Smooth muscle cell (in vitro differentiated cells): ENCODE data around the gene ZBTB22. TPM values are rescaled to one million over a fixed set of nuclear protein-coding genes. Genes with fewer than 3 reads are reported as not detected.
A peak's percentile ranks its signal among the peaks of the same experiment; 100 is the strongest.

Experiments
- DNase-seq: peaks from one replicate; lab custom pipeline; 2025; ENCODE audit not compliant: unreplicated experiment; lab: John Stamatoyannopoulos, UW
- H2AFZ ChIP-seq: fragments of 200-600 bp; sonication (generic); 2 replicates; pipeline ENCODE4 v1.6.0; 2016; ENCODE audit warnings: antibody characterized with exemption, low read depth, mild to moderate bottlenecking
- H3F3A ChIP-seq: fragments of 200-600 bp; sonication (generic); 2 replicates; pipeline ENCODE4 v1.6.0; 2017; ENCODE audit warnings: antibody characterized with exemption, low read depth
- H3K27ac ChIP-seq: fragments of 200-600 bp; sonication (generic); 2 replicates; pipeline ENCODE4 v1.5.1; 2016; ENCODE audit warnings: low read depth, mild to moderate bottlenecking
- H3K27me3 ChIP-seq: fragments of 200-600 bp; sonication (generic); 2 replicates; pipeline ENCODE4 v1.6.1; 2016; ENCODE audit warnings: low read depth, mild to moderate bottlenecking
- H3K36me3 ChIP-seq: fragments of 200-600 bp; sonication (generic); 2 replicates; pipeline ENCODE4 v1.5.1; 2016; ENCODE audit warnings: low read depth
- H3K4me1 ChIP-seq: fragments of 200-600 bp; sonication (generic); 2 replicates; pipeline ENCODE4 v1.5.1; 2016; ENCODE audit warnings: low read depth
- H3K4me2 ChIP-seq: fragments of 200-600 bp; sonication (generic); 2 replicates; pipeline ENCODE4 v1.6.0; 2016; ENCODE audit warnings: mild to moderate bottlenecking
- H3K4me3 ChIP-seq: fragments of 200-600 bp; sonication (generic); 2 replicates; pipeline ENCODE4 v1.5.1; 2016; ENCODE audit warnings: mild to moderate bottlenecking
- H3K79me2 ChIP-seq: fragments of 200-600 bp; sonication (generic); 2 replicates; pipeline ENCODE4 v1.6.0; 2016; ENCODE audit warnings: low read depth, mild to moderate bottlenecking
- H3K9ac ChIP-seq: fragments of 200-600 bp; sonication (generic); 2 replicates; pipeline ENCODE4 v1.6.0; 2016; ENCODE audit warnings: low read depth
- H3K9me3 ChIP-seq: fragments of 200-600 bp; sonication (generic); replicated peaks from 2 replicates; pipeline ENCODE4 v1.5.1; 2016; ENCODE audit warnings: low read depth
- H4K20me1 ChIP-seq: fragments of 200-600 bp; sonication (generic); 2 replicates; pipeline ENCODE4 v1.6.0; 2016; ENCODE audit warnings: low read depth
- CTCF ChIP-seq: fragments of 200-600 bp; sonication (generic); IDR thresholded peaks from 2 replicates; pipeline ENCODE4 v1.5.1; 2017; ENCODE audit warnings: borderline replicate concordance, mild to moderate bottlenecking, antibody characterized with exemption; ENCODE audit not compliant: insufficient read depth, poor library complexity, severe bottlenecking
- WGBS: methylation state at CpG from one replicate; pipeline ENCODE4 v1.1.7; 2016; ENCODE audit warnings: low lambda C conversion rate; 5-methylcytosine and 5-hydroxymethylcytosine counted together
- microRNA-seq: library from miRNA; unstranded; fragments of <30 nt; microRNA quantifications from one replicate; pipeline ENCODE4, GENCODE V29; 2016; ENCODE audit warnings: borderline number of aligned reads
- polyA plus RNA-seq: library from polyadenylated mRNA; unstranded; fragments of >200 nt; fragmentation: Nextera tagmentation; extraction: Ambion mirVana; gene quantifications from 2 replicates; pipeline ENCODE4 v1.2.1, GENCODE V29; 2016
- total RNA-seq: library from RNA; depleted of rRNA; stranded (reverse); fragments of >200 nt; gene quantifications from 2 replicates; pipeline ENCODE4 v1.2.3, GENCODE V29; 2014

The ZBTB22 gene
- total and polyA plus RNA-seq, 2 experiments from 2014 or later: 9.6 to 22.9 TPM

DNA sequence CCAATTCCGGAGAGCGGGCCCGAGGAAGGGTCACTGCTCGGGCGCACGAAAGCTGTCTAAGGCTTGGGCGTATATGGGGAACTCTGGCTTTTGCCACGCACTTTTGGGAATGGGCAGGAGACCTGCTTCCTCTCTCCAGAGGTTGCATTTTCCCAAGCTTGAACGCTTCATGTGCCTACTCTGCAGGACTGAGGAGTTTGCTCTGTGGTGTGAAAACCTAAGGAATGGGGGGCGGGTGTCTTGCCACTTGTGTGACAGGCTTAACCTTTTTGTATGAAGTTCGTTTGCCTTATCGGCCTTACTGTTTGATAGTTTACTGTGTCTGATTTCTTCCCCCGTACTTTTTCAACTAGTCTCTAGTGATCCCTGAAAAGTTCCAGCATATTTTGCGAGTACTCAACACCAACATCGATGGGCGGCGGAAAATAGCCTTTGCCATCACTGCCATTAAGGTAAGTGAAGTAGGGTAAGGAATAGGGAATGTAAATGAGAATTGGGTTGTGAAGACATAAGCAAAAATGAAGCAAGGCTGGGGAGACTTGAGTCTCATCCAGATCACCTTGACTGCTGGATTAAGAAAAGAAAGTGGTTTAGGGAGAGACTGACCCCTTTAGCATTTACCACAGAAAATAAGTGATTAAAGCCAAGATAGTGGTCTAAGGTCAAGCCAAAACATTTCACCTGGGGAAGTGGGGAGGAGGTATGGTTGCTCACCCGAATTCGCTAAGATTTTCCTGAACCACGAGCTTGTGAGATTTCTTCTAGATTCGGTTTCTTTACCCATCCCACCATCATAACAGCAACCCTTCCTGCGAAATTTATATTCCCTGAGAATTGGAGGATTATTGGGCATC, 45.0 kb downstream of the ZBTB22 start:
- 3% methylated on average over 22 of the region's 22 CpGs for whole genome bisulfite sequencing
- H3K27me3 ChIP-seq: no peaks in the 10 kb centered on the region
- no peak overlapping the region for H2AFZ ChIP-seq
- H3K4me1 ChIP-seq: peaks cover 45% of the 10 kb centered on the region
- H3K9ac ChIP-seq: peak overlapping the region; percentile 81
- peaks cover 48% of the 10 kb centered on the region for H3K79me2 ChIP-seq
- H3K27ac ChIP-seq: peak overlapping the region; percentile 85
- H4K20me1 ChIP-seq: peaks cover 45% of the 10 kb centered on the region
- no peaks in the 10 kb centered on the region for H3K36me3 ChIP-seq
- H3F3A ChIP-seq: peaks cover 43% of the 10 kb centered on the region
- H3K4me3 ChIP-seq: peak overlapping the region; percentile 60
- no peaks in the 10 kb centered on the region for H3K9me3 ChIP-seq
- H3K4me2 ChIP-seq: peak overlapping the region; percentile 86
- no peak for DNase-seq
- TF ChIP-seq CTCF: no peak

DNA sequence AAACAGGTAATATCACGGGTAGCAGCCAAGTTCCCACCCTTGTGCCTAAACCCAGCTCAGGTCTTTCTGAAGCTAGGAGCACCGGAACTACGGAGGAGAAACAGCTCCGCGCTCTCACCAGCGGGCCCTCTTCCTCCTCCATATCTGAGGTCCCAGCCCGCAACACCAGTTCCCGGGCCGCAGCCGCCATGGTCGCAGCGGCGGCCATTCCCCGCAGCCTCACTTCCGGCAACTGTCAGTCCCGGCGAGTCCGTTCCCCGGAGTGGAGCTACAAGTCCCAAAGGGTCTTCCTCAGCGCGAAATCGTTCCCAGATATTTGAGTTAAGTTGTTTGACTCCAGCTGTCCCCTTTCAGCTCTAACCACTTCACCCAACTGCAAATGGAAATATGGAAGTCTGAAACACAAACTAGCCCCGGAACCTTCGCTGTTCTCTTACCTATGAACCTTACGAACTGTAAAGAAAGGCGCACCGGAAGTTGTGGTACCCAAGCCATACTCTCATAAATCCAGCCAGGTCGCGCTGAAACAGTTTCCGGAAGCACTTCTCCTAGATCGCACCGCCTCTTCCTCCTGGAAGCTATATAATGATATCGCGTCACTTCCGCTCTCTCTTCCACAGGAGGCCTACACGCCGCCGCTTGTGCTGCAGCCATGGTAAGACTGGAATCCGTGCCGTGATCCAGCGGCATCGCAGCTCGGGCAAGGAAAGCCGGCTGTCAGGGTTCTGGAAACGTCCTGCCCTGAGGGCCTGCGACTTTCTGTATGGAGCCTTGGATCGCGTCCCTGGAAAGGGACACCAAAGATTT, 45.9 kb downstream of the ZBTB22 start, which contains the start of the genes RPS18 and VPS52:
Gene RPS18, plus strand, starts transcription at position 608 of the 807 bp plus-strand sequence. Its CDS starts 45 bp downstream, at position 653.
Gene VPS52, minus strand, starts transcription at position 409 of the 807 bp plus-strand sequence. Its CDS starts 201 bp downstream, at position 208.
- under 1% methylated on average over 48 of the region's 48 CpGs for WGBS
- Histone ChIP-seq H3K9ac (peak within 1 kb of the TSS; percentile 88), H3K27ac (peak within 1 kb of the TSS; percentile 85), H3K4me1 (peaks cover 44% of the 10 kb centered on the region), H3F3A (peaks cover 43% of the 10 kb centered on the region), H3K36me3 (no peaks in the 10 kb centered on the region), H2AFZ (peak within 1 kb of the TSS; percentile 53), H3K27me3 (no peaks in the 10 kb centered on the region), H3K4me3 (peak within 1 kb of the TSS; percentile 60), H3K4me2 (peak within 1 kb of the TSS; percentile 90), H3K79me2 (peaks cover 48% of the 10 kb centered on the region), H4K20me1 (peaks cover 45% of the 10 kb centered on the region), H3K9me3 (no peaks in the 10 kb centered on the region)
- no peak for TF ChIP-seq CTCF
- DNase-seq: peak; percentile 88

- Histone ChIP-seq H4K20me1 (peaks cover 40% of the 10 kb centered on the region), H3K27ac (peak overlapping the region; percentile 85), H3K4me1 (peaks cover 38% of the 10 kb centered on the region), H3K9me3 (no peaks in the 10 kb centered on the region), H3K36me3 (no peaks in the 10 kb centered on the region), H3K4me3 (peak overlapping the region; percentile 60), H2AFZ (peak overlapping the region; percentile 53), H3K9ac (peak overlapping the region; percentile 88), H3K27me3 (no peaks in the 10 kb centered on the region), H3K4me2 (peak overlapping the region; percentile 90), H3K79me2 (peaks cover 48% of the 10 kb centered on the region), H3F3A (peaks cover 37% of the 10 kb centered on the region)
- TF ChIP-seq CTCF: peak; percentile 4
- no peak for DNase-seq
- 3% methylated on average over 7 of the region's 7 CpGs for WGBS
Observed at GRCh38 chr6:33271117-33271467, 46.5 kb downstream of the ZBTB22 start.

Small RNA genes lying within 50 kb of the gene (microRNA-seq; reads per million reads assigned to microRNA genes)
- gene MIR6834 (not detected), gene MIR6873 (not detected)

Other genes starting within 250 kb of the ZBTB22 start
- 1.1 and 1.6 TPM in 2 replicates for gene HLA-DPA1, start 244.1 kb downstream of the ZBTB22 start, total RNA-seq
- 1.1 and 1.3 TPM in 2 replicates for gene HLA-DPA1, start 244.1 kb downstream of the ZBTB22 start, polyA plus RNA-seq
- 10.8 and 14.8 TPM in 2 replicates for gene HLA-DPB1, start 241.8 kb downstream of the ZBTB22 start, total RNA-seq
- gene HLA-DPB1, start 241.8 kb downstream of the ZBTB22 start, polyA plus RNA-seq: 19.4 and 20.3 TPM in 2 replicates
- gene COL11A2, start 125.3 kb downstream of the ZBTB22 start, total RNA-seq: 0.36 and 1.1 TPM in 2 replicates
- gene COL11A2, start 125.3 kb downstream of the ZBTB22 start, polyA plus RNA-seq: 1.2 and 1.5 TPM in 2 replicates
- gene RXRB, start 117.1 kb downstream of the ZBTB22 start, total RNA-seq: 24.3 and 25.7 TPM in 2 replicates
- gene RXRB, start 117.1 kb downstream of the ZBTB22 start, polyA plus RNA-seq: 28.2 and 33.7 TPM in 2 replicates
- gene SLC39A7, start 116.9 kb downstream of the ZBTB22 start, total RNA-seq: 112 and 140 TPM in 2 replicates
- 87.2 and 89.5 TPM in 2 replicates for gene SLC39A7, start 116.9 kb downstream of the ZBTB22 start, polyA plus RNA-seq
- 2.9 and 4.9 TPM in 2 replicates for gene HSD17B8, start 113.1 kb downstream of the ZBTB22 start, total RNA-seq
- gene HSD17B8, start 113.1 kb downstream of the ZBTB22 start, polyA plus RNA-seq: 3.7 and 9.6 TPM in 2 replicates
- 23.4 and 32.2 TPM in 2 replicates for gene RING1, start 109.2 kb downstream of the ZBTB22 start, total RNA-seq
- 31.6 and 35.1 TPM in 2 replicates for gene RING1, start 109.2 kb downstream of the ZBTB22 start, polyA plus RNA-seq
- 23.1 and 34.7 TPM in 2 replicates for gene VPS52, start 45.9 kb downstream of the ZBTB22 start, total RNA-seq
- 22.6 and 37.0 TPM in 2 replicates for gene VPS52, start 45.9 kb downstream of the ZBTB22 start, polyA plus RNA-seq
- gene RPS18, start 45.7 kb downstream of the ZBTB22 start, total RNA-seq: 2,939 and 3,261 TPM in 2 replicates
- gene RPS18, start 45.7 kb downstream of the ZBTB22 start, polyA plus RNA-seq: 1,790 and 1,848 TPM in 2 replicates
- 2.9 and 4.6 TPM in 2 replicates for gene B3GALT4, start 40.6 kb downstream of the ZBTB22 start, total RNA-seq
- 6.1 and 14.6 TPM in 2 replicates for gene B3GALT4, start 40.6 kb downstream of the ZBTB22 start, polyA plus RNA-seq
- gene WDR46, start 28.5 kb downstream of the ZBTB22 start, total RNA-seq: 52.5 and 67.9 TPM in 2 replicates
- gene WDR46, start 28.5 kb downstream of the ZBTB22 start, polyA plus RNA-seq: 69.9 and 78.6 TPM in 2 replicates
- 21.4 and 33.8 TPM in 2 replicates for gene PFDN6, start 28.1 kb downstream of the ZBTB22 start, total RNA-seq
- gene PFDN6, start 28.1 kb downstream of the ZBTB22 start, polyA plus RNA-seq: 23.1 and 24.0 TPM in 2 replicates
- gene RGL2, start 18.8 kb downstream of the ZBTB22 start, total RNA-seq: 21.8 and 31.9 TPM in 2 replicates
- 55.6 and 58.7 TPM in 2 replicates for gene RGL2, start 18.8 kb downstream of the ZBTB22 start, polyA plus RNA-seq
- gene TAPBP, start 3.7 kb downstream of the ZBTB22 start, total RNA-seq: 30.2 and 34.7 TPM in 2 replicates
- gene TAPBP, start 3.7 kb downstream of the ZBTB22 start, polyA plus RNA-seq: 75.9 and 81.6 TPM in 2 replicates
- 19.0 and 23.7 TPM in 2 replicates for gene DAXX, start 5.2 kb upstream of the ZBTB22 start, total RNA-seq
- 38.3 and 51.3 TPM in 2 replicates for gene DAXX, start 5.2 kb upstream of the ZBTB22 start, polyA plus RNA-seq
- gene KIFC1, start 74.1 kb upstream of the ZBTB22 start, total RNA-seq: 12.0 and 21.5 TPM in 2 replicates
- gene KIFC1, start 74.1 kb upstream of the ZBTB22 start, polyA plus RNA-seq: 2.9 and 8.8 TPM in 2 replicates
- 30.0 and 39.3 TPM in 2 replicates for gene PHF1, start 93.3 kb upstream of the ZBTB22 start, total RNA-seq
- gene PHF1, start 93.3 kb upstream of the ZBTB22 start, polyA plus RNA-seq: 36.9 and 52.2 TPM in 2 replicates
- 126 and 173 TPM in 2 replicates for gene CUTA, start 100.4 kb upstream of the ZBTB22 start, total RNA-seq
- gene CUTA, start 100.4 kb upstream of the ZBTB22 start, polyA plus RNA-seq: 289 and 298 TPM in 2 replicates
- gene SYNGAP1, start 102.3 kb upstream of the ZBTB22 start, total RNA-seq: 8.6 and 10.4 TPM in 2 replicates
- 1.9 and 7.9 TPM in 2 replicates for gene SYNGAP1, start 102.3 kb upstream of the ZBTB22 start, polyA plus RNA-seq
- 7.5 and 11.6 TPM in 2 replicates for gene ZBTB9, start 136.8 kb upstream of the ZBTB22 start, total RNA-seq
- 6.2 and 10.9 TPM in 2 replicates for gene ZBTB9, start 136.8 kb upstream of the ZBTB22 start, polyA plus RNA-seq